Iris pigment epithelial cell (primary cell): ENCODE results near the gene MYO1D.
"Not testable (repeated sequence)": the region's sequence is repeated elsewhere in the genome, so short reads cannot be mapped to it uniquely, and the experiment has no call there.

Source experiments
- DNase-seq: peaks from one replicate; pipeline ENCODE4 v3.0.0-alpha.2; 2011; ENCODE audit warnings: low read depth

Gene MYO1D

DNA sequence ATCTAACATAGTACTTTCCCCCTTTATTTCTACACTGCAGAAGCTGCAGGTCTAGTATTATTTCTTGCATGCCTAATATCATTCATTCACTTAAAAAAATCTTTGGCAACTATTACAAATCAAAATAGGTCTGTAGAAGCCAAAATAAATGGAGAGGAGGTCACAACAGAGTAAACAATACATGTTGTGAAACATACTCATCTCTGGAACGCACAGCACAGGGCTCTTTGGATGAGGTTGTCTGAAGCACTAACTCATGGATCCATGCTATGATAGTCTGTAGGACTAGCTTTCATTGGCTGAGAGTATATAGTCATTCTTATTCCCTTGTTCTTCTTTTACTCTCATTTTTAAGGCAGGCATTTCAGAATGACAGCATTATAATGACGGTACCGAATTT lies 21.3 kb downstream of the MYO1D start:
- DNase-seq, result no peak

- DNase-seq, result no peak
Observed at GRCh38 chr17:32854832-32855389, 22.0 kb downstream of the MYO1D start.

GRCh38 chr17:32854207-32854606 lies 22.7 kb downstream of the MYO1D start:
- DNase-seq, result no peak

GRCh38 chr17:32852811-32853210 lies 24.1 kb downstream of the MYO1D start:
- DNase-seq, result no peak

GRCh38 chr17:32849879-32850278 lies 27.0 kb downstream of the MYO1D start:
- DNase-seq, result no peak

DNA sequence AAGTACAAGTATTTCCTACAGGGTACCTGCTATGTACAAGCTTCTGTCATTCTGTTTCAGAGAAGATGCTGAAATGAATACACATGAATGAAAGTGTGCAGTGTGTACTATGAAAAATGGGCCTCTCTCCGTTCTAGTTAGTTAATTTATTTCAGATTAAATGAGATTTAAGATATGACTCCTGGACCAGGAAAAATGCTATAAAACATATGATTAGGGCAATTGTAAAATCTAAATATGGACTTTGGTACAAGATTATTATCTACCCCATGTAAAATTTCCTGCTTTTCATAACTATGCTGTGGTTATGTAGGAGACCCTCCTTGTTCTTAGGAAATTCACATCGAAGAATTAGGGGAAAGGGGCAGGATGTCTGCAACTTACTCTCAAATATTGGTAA lies 28.9 kb downstream of the MYO1D start:
- DNase-seq, result no peak

- no peak for DNase-seq
Observed at GRCh38 chr17:32846143-32846542, 30.8 kb downstream of the MYO1D start.

DNA sequence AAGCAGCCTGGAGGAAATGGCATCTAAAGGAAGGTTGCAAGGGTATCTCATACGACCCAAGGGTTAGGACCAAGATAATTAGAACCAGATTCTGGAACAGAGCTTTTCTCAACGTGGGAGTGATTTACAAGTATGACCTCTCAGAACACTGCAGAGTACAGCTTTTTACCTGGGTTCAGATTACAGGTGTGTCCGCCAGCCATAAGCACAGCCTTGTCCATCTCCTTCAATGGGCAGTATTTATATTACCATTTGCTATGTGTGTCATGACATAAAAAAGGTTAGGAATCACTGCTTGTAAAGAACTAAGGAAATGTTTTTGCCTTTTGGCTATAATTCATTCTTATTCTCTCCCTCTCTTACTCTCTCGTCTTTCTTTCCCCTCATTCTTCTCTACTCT lies 36.7 kb downstream of the MYO1D start:
- DNase-seq, result no peak

DNA sequence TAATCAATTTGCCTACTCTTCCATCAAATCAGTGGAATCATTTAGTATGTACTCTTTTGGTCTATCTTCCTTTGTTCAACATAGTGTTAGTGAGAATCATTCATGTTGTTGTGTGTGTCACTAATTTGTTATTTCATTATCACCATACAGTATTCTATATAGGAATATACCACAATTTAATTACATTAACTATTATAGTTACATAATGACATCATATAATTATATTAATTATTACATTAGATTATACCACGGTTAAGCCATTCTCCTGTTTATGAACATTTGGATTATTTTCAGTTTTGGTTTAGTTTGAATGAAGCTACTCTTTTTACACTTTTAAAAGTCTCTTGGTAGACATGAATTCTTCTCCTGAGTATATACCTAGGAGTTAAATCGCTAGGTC lies 40.4 kb downstream of the MYO1D start:
- DNase-seq, result no peak

- DNase-seq, result no peak
Observed at GRCh38 chr17:32835291-32835761, 41.6 kb downstream of the MYO1D start.

DNA sequence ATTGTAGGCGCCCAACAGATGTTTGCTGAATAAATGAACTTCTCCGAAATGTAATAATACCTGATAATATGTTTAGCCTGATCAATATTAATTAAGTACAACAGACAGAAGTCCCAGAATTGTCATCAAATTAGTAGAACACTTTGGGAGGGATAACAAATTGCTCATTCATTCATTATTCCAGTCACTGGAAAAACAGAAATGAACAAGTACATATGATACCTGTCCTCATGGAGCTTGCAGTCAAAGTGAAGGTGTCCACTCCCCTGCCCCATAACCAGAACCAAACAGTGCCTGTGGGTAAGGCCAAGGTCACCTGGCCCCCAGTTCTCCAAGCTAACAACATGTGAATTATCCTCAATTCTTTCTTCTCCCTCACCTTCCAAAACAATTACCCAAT lies 42.8 kb downstream of the MYO1D start:
- DNase-seq, result no peak

DNA sequence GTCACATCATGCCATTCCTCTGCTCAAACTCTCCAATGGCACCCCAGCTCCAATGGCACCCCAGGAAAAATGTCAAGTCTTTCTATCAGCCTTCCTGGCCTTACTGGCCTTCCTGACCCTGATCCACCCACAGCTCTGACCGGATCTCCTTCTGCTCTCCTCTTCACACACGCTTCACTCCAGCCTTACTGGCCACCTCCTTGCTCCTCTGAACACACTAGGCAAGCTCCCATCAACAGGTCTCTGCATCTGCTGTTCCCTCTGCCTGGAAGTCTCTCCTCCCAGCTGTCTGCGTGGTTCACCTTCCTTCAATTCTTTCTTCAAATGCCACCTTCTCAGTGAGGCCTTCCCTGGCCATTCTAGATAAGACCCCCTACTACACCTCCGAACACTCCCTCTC lies 43.4 kb downstream of the MYO1D start:
- no peak for DNase-seq

- DNase-seq, result no peak
Observed at GRCh38 chr17:32833076-32833475, 43.8 kb downstream of the MYO1D start.

GRCh38 chr17:32831627-32832243 lies 45.2 kb downstream of the MYO1D start:
- DNase-seq, result no peak

DNA sequence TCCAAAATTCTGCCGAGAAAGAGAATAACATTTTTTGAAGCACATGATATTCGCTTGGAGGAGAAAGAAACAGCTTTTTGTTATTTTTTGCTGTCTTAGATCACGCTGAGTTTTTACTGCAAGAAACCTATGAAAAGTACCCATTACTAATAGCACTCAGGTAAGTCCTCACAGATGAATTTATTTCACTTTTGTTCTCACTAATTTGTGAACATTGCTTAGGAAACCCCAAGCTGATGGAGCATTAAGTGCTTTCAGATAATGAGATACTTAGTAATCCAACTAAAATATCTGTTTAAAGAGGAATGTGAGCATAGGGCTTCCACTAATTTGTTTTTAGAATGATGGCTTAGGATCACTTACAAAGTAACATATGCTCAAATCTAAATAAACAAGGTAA lies 45.7 kb downstream of the MYO1D start:
- no peak for DNase-seq

GRCh38 chr17:32828822-32829221 lies 48.1 kb downstream of the MYO1D start:
- no peak for DNase-seq

DNA sequence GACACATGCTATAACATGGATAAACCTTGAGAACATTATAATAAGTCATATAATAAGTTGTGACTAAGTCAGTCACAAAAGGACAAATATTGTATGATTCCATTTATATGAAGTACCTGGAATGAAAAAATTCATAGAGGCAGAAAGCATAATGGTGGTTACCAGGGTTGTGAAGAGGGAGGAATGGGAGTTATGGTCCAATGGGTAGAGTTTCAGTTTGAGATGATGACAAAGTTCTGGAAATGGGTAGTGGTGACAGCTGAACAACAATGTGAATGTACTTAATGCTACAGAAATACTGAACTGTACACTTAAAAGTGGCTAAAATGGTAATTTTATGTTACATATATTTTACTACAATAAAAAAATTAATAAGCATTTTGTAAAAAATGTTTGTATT lies 49.7 kb downstream of the MYO1D start:
- DNase-seq, result no peak

DNA sequence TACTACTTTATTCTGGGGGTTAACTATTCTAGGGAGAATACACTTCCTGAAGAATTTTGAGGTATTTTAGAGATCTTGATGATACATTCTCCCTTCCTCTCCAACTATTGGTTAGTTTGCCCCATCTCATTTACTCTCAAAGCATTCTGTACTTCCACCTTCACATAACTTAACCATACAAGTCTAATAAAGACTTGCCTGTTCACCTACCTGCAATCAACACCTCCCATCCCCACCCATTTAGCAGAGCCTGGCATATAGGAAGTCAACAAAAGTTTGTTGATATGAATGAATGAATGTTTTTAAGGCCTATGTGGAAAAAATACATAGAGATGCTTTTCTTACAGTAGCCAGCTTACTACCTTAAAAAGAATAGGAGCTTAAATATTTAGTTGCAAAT lies 50.8 kb downstream of the MYO1D start:
- no peak for DNase-seq

DNA sequence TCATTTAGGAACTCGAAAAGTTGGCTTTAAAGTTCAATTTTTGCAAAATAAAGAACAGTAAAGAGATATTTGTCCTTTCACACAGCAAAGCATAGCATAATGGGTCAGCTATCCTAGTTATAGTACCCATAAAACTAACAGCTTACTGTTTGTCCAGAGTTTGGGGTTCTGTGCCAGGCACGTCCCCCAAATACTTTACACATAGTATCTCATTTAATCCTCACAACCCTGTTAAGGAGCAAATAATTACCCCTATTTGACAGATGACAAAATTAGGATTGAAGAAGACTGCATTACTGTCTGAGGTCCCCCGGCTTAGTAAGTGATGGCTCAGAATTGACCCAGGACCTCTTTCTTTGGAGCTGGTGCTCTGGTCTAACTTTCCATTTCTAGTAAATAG lies 52.6 kb downstream of the MYO1D start:
- DNase-seq, result no peak

GRCh38 chr17:32822996-32823395 lies 53.9 kb downstream of the MYO1D start:
- DNase-seq, result peak; percentile 6

- not testable (repeated sequence) for DNase-seq
Observed at GRCh38 chr17:32821987-32822934, 54.7 kb downstream of the MYO1D start.

DNA sequence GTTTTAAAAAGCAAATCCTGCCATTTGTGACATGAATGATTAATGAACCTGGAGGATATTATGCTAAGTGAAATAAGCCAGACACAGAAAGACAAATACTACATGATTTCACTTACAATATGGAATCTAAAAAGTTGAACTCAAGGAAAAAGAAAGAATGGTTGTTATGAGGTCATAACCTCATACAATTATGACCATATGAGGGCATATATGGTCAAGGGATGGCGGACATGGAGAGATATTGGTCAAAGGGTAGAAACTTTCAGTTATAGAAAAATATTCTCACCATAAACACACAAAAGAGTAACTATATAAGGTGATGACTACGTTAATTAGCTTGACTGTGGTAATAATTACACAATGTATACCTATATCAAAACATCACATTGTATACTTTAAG lies 56.5 kb downstream of the MYO1D start:
- DNase-seq, result no peak

DNA sequence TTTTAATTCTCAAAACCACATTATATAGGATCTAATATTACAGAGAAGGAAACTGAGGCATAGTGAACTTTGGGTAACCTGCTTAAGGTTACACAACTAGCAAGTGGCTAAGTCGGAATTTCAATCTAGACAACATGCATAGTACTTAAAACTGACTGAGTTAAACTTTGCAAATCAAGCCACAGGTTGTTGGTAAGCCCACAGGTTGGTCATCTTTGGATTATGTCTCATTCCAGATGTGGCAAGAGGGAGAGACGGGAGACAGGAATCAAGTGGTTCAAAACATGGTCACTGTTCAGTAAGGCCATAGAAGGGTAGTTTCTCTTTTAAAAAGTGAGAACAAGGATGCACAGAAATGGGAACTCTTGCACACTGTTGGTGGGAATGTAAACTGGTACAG lies 57.1 kb downstream of the MYO1D start:
- DNase-seq, result no peak
